HepG2 (cell line): ENCODE data around the gene PIK3R1. TPM values are rescaled to one million over a fixed set of nuclear protein-coding genes. Genes with fewer than 3 reads are reported as not detected.

ENCODE experiments used
- ARNT2 ChIP-seq: sonication (generic); formaldehyde crosslinking; IDR thresholded peaks from 2 replicates; pipeline ENCODE4 v1.8.0; 2022; ENCODE audit warnings: mild to moderate bottlenecking, low read depth, missing genetic modification reagents, moderate library complexity
- ATF2 ChIP-seq: sonication (generic); formaldehyde crosslinking; IDR thresholded peaks from 2 replicates; pipeline ENCODE4 v1.4.0; 2020; ENCODE audit warnings: missing genetic modification reagents
- CHCHD3 ChIP-seq: sonication (generic); formaldehyde crosslinking; IDR thresholded peaks from 2 replicates; pipeline ENCODE4 v1.8.0; 2022; ENCODE audit warnings: mild to moderate bottlenecking, missing genetic modification reagents, moderate library complexity
- ERF ChIP-seq: IDR thresholded peaks from 2 replicates; pipeline ENCODE4 v1.6.1; 2018; ENCODE audit warnings: missing biosample characterization, missing genetic modification reagents
- FLYWCH1 ChIP-seq: sonication (generic); formaldehyde crosslinking; IDR thresholded peaks from 2 replicates; pipeline ENCODE4 v1.8.1; 2023; ENCODE audit warnings: mild to moderate bottlenecking, missing genetic modification reagents
- HES4 ChIP-seq: sonication (generic); formaldehyde crosslinking; IDR thresholded peaks from 2 replicates; pipeline ENCODE4 v1.9.0; 2021; ENCODE audit warnings: mild to moderate bottlenecking, missing genetic modification reagents, borderline replicate concordance
- KLF16 ChIP-seq, 2 experiments: sonication (generic) in 1 of 2; formaldehyde crosslinking in 1 of 2; IDR thresholded peaks; 2 replicates each; pipeline versions ENCODE4 v1.6.1 to v1.8.0; 2016 to 2023; ENCODE audit warnings: missing genetic modification reagents in 2 of 2, missing compliant biosample characterization in 1 of 2
- KMT2B ChIP-seq: IDR thresholded peaks from 2 replicates; pipeline ENCODE4 v1.6.1; 2016; ENCODE audit warnings: missing genetic modification reagents, missing compliant biosample characterization
- MAFF ChIP-seq: IDR thresholded peaks from 2 replicates; pipeline ENCODE4 v1.6.1; 2011; ENCODE audit warnings: low read depth, low read length, improper control_type of control experiment
- NKX3-1 ChIP-seq: sonication (generic); formaldehyde crosslinking; IDR thresholded peaks from 2 replicates; pipeline ENCODE4 v1.5.0; 2020; ENCODE audit warnings: missing genetic modification reagents
- POGK ChIP-seq: sonication (generic); formaldehyde crosslinking; conservative IDR thresholded peaks from 2 replicates; pipeline ENCODE4 v1.8.0; 2022; ENCODE audit warnings: mild to moderate bottlenecking, moderate library complexity, missing genetic modification reagents
- SOX6 ChIP-seq, 2 experiments: fragments of 450-650 bp in 1 of 2; sonication (generic) in 1 of 2; formaldehyde crosslinking in 1 of 2; IDR thresholded peaks; 2 replicates each; pipeline versions ENCODE4 v1.4.0 to v1.6.1; 2017 to 2020; ENCODE audit warnings: antibody characterized with exemption in 1 of 2, mild to moderate bottlenecking in 1 of 2, missing genetic modification reagents in 1 of 2
- TERF1 ChIP-seq: sonication (generic); formaldehyde crosslinking; IDR thresholded peaks from 2 replicates; pipeline ENCODE4 v1.8.0; 2022; ENCODE audit warnings: mild to moderate bottlenecking, missing genetic modification reagents, moderate library complexity
- ZBTB20 ChIP-seq: sonication (generic); formaldehyde crosslinking; IDR thresholded peaks from 2 replicates; pipeline ENCODE4 v1.8.1; 2023; ENCODE audit warnings: missing genetic modification reagents, low read depth, mild to moderate bottlenecking, borderline replicate concordance
- ZFP36L2 ChIP-seq: sonication (generic); formaldehyde crosslinking; IDR thresholded peaks from 2 replicates; pipeline ENCODE4 v1.4.0; 2020; ENCODE audit warnings: missing genetic modification reagents
- ZNF460 ChIP-seq: sonication (generic); formaldehyde crosslinking; IDR thresholded peaks from 2 replicates; pipeline ENCODE4 v1.5.1; 2020; ENCODE audit warnings: missing genetic modification reagents, mild to moderate bottlenecking, borderline replicate concordance
- polyA plus RNA-seq, 8 experiments: library from polyadenylated mRNA; depleted of rRNA in 3 of 8; stranded (reverse) in 7 of 8; unstranded in 1 of 8; fragments of >200 nt; fragmentation: Illumina TruSeq in 4 of 8; extraction: Trizol in 4 of 8; gene quantifications; 2 replicates each; pipeline versions ENCODE4 v1.2.1 to v1.2.3, GENCODE V29; 2011 to 2016; ENCODE audit warnings: low read depth in 4 of 8, missing spikeins in 1 of 8, mixed read lengths in 1 of 8; ENCODE audit not compliant: insufficient read depth in 1 of 8
- total RNA-seq, 5 experiments: library from RNA; depleted of rRNA; stranded (reverse); fragments of >200 nt; fragmentation: Illumina TruSeq; extraction: Trizol; gene quantifications; 2 replicates each; pipeline ENCODE4 v1.2.3, GENCODE V29; 2016; ENCODE audit warnings: low read depth in 1 of 5
- TF ChIP-seq, protein P1 (sequence below): sonication (generic); formaldehyde crosslinking; IDR thresholded peaks from 2 replicates; pipeline ENCODE4 v1.5.1; 2020; ENCODE audit warnings: mild to moderate bottlenecking, missing genetic modification reagents, moderate library complexity
- TF ChIP-seq, protein P2 (sequence below): sonication (generic); formaldehyde crosslinking; conservative IDR thresholded peaks from 2 replicates; pipeline ENCODE4 v1.4.0; 2020; ENCODE audit warnings: missing genetic modification reagents
- TF ChIP-seq, protein P3 (sequence below): sonication (generic); formaldehyde crosslinking; IDR thresholded peaks from 2 replicates; pipeline ENCODE4 v1.5.0; 2020; ENCODE audit warnings: missing genetic modification reagents, mild to moderate bottlenecking, borderline replicate concordance
- TF ChIP-seq, protein P4 (sequence below): fragments of 450-650 bp; IDR thresholded peaks from 2 replicates; pipeline ENCODE4 v1.6.1; 2016

Gene PIK3R1
- total and polyA plus RNA-seq, 2 of the 13 experiments (the other 11 are each of a cell fraction or from before 2014, with no cell fraction given) = 8.4 to 21.3 TPM

DNA sequence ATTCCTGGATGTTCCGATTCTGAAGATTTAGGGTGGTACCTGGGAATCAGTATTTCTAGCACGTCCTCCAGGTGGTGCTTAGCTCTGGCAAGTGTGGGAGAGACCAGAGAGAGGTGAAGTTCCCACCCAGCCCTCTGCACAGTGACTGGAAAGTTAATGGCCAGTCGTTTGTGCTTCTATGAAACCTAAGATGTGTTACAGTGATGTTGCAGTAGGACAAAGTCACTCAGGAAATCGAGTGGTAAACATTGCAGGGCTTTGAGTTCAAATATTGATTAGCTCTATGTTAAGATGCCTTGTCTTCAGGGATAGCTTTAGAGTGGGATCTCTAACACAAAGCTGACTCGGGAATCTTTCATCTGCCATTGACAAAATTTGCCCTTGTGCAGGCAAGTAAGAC, 55.6 kb downstream of the PIK3R1 start (continued):
- TF ChIP-seq ATF2 (CRISPR knock-in tag) (0 out of 2 replicates have a peak, but pooled peaks have one; percentile 52), HES4 (CRISPR knock-in tag) (no peak), KMT2B (CRISPR knock-in tag) (peak; percentile 54; the same call in 1 of the 2 replicates), ERF (CRISPR knock-in tag) (peak; percentile 47; the same call in 1 of the 2 replicates), CHCHD3 (CRISPR knock-in tag) (no peak), POGK (CRISPR knock-in tag) (peak; percentile 63; the same call in 1 of the 2 replicates), ZFP36L2 (CRISPR knock-in tag) (no peak), FLYWCH1 (CRISPR knock-in tag) (no peak), TERF1 (no peak), ARNT2 (no peak), NKX3-1 (CRISPR knock-in tag) (no peak), SOX6 (IDR thresholded peaks at IDR 0.05) (no peak), SOX6 (CRISPR knock-in tag; IDR thresholded peaks at IDR 0.05) (peak; percentile 77), ZNF460 (CRISPR knock-in tag) (no peak), ZBTB20 (CRISPR knock-in tag) (no peak), KLF16 (CRISPR knock-in tag; IDR thresholded peaks at IDR 0.05) (no peak), MAFF (0 out of 2 replicates have a peak, but pooled peaks have one; percentile 14)
- TF ChIP-seq, protein P1, sequence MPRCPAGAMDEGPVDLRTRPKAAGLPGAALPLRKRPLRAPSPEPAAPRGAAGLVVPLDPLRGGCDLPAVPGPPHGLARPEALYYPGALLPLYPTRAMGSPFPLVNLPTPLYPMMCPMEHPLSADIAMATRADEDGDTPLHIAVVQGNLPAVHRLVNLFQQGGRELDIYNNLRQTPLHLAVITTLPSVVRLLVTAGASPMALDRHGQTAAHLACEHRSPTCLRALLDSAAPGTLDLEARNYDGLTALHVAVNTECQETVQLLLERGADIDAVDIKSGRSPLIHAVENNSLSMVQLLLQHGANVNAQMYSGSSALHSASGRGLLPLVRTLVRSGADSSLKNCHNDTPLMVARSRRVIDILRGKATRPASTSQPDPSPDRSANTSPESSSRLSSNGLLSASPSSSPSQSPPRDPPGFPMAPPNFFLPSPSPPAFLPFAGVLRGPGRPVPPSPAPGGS = no peak
- TF ChIP-seq, protein P2, sequence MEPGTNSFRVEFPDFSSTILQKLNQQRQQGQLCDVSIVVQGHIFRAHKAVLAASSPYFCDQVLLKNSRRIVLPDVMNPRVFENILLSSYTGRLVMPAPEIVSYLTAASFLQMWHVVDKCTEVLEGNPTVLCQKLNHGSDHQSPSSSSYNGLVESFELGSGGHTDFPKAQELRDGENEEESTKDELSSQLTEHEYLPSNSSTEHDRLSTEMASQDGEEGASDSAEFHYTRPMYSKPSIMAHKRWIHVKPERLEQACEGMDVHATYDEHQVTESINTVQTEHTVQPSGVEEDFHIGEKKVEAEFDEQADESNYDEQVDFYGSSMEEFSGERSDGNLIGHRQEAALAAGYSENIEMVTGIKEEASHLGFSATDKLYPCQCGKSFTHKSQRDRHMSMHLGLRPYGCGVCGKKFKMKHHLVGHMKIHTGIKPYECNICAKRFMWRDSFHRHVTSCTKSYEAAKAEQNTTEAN (CRISPR knock-in tag) = no peak
- TF ChIP-seq, protein P3, sequence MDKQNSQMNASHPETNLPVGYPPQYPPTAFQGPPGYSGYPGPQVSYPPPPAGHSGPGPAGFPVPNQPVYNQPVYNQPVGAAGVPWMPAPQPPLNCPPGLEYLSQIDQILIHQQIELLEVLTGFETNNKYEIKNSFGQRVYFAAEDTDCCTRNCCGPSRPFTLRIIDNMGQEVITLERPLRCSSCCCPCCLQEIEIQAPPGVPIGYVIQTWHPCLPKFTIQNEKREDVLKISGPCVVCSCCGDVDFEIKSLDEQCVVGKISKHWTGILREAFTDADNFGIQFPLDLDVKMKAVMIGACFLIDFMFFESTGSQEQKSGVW (CRISPR knock-in tag) = no peak
- TF ChIP-seq, protein P4, sequence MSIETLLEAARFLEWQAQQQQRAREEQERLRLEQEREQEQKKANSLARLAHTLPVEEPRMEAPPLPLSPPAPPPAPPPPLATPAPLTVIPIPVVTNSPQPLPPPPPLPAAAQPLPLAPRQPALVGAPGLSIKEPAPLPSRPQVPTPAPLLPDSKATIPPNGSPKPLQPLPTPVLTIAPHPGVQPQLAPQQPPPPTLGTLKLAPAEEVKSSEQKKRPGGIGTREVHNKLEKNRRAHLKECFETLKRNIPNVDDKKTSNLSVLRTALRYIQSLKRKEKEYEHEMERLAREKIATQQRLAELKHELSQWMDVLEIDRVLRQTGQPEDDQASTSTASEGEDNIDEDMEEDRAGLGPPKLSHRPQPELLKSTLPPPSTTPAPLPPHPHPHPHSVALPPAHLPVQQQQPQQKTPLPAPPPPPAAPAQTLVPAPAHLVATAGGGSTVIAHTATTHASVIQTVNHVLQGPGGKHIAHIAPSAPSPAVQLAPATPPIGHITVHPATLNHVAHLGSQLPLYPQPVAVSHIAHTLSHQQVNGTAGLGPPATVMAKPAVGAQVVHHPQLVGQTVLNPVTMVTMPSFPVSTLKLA = no peak
